ENCODE measurements around the gene AXIN1.
"Not testable (repeated sequence)": the region's sequence is repeated elsewhere in the genome, so short reads cannot be mapped to it uniquely, and the experiment has no call there.

The AXIN1 gene

DNA sequence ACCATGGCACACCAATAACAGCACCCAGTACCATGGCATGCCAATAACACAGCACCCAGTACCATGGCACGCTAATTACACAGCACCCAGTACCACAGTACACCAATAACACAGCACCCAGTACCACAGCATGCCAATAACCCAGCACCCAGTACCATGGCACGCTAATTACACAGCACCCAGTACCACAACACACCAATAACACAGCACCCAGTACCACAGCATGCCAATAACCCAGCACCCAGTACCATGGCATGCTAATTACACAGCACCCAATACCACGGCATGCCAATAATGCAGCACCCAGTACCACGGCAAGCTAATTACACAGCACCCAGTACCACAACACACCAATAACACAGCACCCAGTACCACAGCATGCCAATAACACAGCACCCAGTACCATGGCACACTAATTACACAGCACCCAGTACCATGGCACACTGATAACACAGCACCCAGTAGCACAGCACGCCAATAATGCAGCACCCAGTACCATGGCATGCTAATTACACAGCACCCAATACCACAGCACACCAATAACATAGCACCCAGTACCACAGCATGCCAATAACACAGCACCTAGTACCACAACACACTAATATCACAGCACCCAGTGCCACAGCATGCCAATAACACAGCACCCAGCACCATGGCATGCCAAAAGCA is 18.2 kb downstream of the AXIN1 start:
- in situ Hi-C loops (cut with MboI; ENCODE audit: low sequenced_read_pairs) = not testable (repeated sequence)

DNA sequence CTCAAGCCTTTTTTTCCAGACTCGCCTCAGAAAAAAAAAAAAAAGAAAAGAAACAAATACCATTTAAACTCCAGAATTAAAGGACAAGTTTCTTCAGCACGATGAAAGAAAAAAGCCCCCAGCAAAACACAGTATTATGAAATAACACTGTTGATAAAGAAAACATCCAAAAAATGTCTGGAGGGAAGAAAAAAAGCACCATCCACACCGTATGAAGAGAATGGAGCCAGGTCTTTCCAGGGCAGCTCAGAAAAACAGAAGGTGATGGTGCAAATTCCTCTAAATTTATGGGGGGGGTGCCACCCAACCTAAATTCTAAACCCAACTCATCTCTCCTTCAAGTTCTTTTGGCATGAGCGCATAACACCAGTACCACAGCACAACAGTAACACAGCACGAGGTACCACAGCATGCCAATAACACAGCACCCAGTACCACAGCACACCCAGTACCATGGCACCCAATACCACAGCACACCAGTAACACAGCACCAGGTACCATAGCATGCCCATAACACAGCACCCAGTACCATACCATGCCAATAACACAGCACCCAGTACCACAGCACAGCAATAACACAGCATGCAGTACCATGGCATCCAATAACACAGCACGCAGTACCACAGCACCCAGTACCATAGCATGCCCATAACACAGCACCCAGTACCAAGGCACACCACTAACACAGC is 19.0 kb downstream of the AXIN1 start:
- in situ Hi-C loops (cut with MboI; ENCODE audit: low sequenced_read_pairs) = no loop called here

DNA sequence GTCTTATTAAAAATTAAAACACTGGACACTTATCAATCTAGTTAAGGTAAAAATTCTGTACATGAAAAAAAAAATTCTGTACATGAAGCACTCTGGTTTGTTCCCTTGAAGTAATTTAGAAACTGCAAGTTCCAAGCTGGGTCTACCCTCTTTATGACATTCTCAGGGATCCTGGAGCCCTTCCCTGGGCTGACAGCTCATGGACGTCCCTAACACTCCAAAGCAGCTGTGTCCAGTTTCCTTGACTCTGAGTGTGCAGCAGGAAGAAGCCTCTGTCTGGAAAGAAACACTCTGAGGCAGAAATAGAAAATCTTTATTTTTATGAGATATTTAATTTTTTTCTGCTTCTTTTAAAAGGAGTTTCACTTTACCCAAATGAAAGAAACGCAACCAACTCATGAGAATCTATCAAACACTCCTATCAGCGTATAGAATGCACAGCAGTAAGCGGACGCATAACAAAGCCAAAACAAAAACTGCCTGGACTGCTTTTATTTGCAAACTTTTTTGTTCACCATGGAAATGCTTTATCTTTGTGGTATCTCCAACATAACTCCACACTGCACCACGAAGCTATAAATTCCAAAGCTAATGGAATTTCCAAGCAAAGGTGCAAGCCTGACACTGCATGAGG is 21.2 kb downstream of the AXIN1 start:
- in situ Hi-C loops (cut with MboI; ENCODE audit: low sequenced_read_pairs) = not testable (repeated sequence)

DNA sequence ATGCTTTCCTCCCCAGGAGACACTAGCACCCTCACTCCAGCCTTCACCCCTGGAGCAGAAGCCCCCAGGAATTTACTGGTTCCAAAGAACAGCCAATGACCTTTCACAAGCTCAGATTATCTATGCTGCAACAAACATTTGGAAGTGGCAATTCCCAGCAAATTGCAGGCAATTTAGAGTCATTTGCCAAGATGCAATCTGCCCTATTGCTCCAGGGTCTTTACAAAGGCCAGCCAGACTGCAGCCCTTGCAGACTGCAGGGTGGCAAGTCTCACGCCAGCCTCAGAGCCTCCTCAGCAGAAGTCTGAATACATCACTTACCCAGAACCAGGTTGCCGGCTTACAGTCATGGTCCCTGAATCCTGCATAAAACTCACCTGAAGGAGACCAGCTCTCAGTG is 21.8 kb downstream of the AXIN1 start:
- in situ Hi-C loops (cut with MboI; ENCODE audit: low sequenced_read_pairs) = no loop called here

DNA sequence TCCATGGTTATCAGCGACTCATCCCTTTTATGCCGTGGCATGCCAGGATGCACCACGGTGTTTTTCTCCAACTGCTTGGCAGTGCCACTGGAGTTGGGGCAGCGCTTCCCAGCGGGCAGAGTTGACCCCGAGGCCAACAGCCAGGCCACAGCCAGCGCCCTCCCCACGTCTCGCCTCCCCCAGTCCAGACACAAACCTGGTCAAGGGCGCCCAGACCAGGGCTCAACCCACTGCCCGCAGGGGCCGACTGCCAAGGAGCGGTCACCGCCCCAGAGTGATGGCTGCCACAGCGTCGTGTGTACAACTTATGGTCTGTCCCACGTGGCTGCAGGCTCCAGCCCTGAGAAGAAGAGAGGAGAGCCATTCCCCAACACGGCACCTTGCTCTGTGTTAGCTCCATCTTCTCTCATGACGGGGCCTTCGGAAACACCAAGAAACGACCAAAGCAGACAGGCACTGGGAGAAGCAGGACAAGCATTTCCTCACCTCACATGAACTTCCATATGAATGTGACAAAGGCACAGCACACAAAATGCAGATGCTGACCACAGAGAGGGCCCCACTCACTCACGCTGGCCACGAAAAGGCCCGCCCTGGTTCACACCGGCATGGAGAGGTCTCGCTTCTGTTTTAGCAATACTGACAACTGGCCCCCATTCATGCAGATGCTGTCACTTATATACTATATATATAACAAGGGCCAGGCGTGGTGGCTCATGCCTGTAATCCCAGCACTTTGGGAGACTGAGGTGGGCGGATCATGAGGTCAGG is 27.0 kb downstream of the AXIN1 start:
- in situ Hi-C loops (cut with MboI; ENCODE audit: low sequenced_read_pairs) = no loop called here

DNA sequence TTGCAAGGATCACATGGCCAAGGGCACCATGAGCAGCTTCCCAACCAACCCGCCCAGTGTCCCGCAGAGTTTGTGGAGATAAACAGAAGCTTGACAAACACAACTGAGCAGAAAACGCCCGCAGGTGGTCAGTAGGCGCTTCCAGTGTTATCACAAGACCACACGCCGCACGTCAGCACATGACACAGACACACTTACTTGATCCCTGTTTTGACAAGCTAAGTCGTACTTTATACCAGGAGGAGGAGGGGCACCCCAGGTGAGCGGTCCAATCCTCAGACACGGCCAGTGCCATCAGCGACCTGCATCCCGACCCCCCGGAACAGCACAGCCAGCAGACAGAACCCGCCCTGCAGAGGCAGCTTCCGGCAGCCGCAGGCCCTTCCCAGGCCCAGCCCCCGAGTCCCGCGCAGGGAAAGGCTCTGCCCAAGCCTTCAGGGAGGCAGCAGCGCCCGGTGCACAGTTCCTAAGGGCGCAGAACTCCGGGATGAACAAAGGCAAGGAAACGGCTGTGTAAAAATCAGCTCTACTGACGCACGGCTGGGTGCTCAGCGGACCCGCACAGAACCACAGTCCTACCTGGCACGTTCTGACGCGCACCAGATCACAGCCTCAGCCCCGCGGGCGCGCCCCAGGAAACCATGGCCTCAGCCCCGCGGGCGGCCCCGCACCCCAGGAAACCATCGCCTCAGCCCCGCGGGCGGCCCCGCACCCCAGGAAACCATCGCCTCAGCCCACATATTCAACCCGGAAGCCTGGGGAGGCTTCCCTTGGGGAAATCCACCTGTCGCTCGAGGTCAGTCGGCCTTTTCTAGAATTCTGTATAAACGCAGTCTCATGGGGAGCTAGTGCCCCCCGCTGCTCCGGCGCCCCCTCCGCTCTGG is 27.8 kb downstream of the AXIN1 start:
- in situ Hi-C loops (cut with MboI; ENCODE audit: low sequenced_read_pairs) = no loop called here

DNA sequence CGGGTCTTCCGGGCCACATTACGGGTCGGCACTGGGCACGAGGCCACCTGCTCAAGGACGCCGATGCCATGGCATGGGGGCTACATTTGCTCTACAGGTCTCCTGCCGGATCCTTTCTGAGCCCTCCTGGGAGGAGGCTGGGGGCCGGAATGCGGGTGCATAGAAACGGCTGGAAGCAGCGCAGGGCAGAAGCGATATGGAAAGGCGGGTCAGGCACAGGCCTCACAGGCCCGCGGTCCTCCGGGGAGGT is 28.4 kb downstream of the AXIN1 start:
- in situ Hi-C loops (cut with MboI; ENCODE audit: low sequenced_read_pairs) = no loop called here

DNA sequence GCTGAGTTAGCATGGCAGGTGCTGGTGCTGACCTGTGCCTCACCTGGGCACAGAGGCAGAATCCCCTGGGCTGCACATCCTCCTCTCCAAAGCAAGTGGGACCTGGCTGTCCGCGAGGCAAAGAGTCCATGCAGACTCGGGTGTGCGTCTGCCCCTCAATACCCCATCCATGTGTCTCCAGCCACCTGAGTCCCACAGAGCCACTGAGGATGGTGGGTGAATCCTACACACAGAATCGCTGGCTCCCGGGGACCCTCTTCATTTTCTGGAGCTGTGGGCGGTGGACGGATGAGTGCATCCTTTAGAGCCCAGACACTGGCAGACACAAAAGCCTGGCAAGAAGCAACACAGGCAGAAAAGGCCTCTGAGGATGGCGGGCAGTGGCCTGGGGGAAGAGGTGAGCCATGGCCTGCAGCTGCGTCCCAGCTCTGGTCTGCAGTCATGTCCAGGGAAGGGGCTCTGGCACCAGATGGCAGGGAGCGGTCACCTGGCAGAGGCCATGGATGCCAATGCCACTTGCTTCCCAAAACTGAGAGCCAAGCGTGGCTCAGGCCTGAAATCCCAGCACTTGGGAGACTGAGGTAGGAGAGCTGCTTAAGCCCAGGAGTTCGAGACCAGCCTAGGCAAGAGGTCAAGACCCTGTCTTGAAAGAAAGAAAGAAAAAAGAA is 29.9 kb downstream of the AXIN1 start:
- in situ Hi-C loops (cut with MboI; ENCODE audit: low sequenced_read_pairs) = no loop called here

DNA sequence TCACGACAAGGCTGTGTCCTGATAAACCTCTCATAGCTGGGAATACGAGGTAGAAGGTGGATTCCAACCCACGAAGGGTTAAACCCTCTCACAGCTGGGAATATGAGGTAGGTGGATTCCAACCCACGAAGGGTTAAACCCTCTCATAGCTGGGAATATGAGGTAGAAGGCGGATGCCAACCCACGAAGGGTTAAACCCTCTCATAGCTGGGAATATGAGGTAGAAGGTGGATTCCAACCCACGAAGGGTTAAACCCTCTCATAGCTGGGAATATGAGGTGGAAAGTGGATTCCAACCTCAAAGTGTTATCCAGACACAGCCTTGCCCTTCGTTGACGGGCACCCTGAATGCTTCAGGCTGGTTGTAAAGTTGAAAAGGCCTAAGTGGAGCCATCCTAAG is 31.0 kb downstream of the AXIN1 start:
- in situ Hi-C loops (cut with MboI; ENCODE audit: low sequenced_read_pairs) = no loop called here

DNA sequence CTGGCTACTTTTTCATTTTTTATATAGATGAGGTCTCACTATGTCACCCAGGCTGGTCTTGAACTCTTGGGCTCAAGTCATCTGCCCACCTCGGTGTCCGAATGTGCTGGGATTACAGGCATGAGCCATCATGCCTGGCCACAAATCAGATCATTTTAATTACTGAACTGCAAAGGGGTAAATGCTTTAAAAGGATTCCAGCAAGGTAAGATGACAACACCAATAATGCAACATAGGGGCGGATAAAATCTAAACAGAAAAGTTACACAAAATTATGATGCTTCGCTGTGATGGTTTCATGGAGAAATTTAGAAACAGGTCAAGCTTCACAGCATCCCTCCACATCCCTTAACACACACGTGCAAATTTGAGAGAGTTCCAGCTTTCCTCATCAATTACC is 32.3 kb downstream of the AXIN1 start:
- in situ Hi-C loops (cut with MboI; ENCODE audit: low sequenced_read_pairs) = no loop called here

DNA sequence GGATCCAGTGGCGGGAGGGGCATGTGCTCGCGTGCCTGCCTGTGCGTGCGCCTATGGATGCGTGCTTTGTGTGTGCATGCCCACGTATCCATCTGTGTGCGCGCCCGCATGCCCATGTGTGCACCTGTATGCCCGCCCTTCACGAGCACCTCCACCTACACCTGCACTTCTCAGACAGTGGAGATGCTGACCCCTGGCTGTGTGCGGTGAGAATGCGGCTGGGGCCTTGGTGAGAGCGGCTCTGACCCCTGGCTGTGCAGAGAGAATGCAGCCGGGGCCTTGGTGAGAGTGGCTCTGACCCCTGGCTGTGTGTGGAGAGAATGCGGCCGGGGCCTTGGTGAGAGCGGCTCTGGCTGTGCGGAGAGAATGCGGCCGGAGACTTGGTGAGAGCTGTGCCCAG is 33.9 kb downstream of the AXIN1 start:
- in situ Hi-C loops (cut with MboI; ENCODE audit: low sequenced_read_pairs) = no loop called here

DNA sequence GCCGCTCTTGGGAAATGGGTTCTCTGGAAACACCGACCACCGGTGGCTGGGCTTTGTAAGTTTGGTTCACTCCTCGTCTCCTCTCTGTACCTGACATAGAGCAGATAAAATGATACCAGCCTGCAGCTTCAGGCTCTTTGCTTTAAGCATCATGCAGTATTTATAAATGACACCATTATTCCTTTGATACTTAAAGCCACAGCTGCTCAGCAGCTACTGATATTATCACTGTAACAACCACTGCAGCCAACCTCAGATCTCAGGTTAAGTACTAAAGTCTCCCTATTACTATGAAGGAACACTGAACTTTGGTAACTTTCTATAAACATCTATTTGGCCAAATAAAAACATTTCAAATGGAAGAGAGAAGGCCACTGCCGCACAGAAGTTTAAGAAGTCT is 34.9 kb downstream of the AXIN1 start:
- in situ Hi-C loops (cut with MboI; ENCODE audit: low sequenced_read_pairs) = no loop called here

DNA sequence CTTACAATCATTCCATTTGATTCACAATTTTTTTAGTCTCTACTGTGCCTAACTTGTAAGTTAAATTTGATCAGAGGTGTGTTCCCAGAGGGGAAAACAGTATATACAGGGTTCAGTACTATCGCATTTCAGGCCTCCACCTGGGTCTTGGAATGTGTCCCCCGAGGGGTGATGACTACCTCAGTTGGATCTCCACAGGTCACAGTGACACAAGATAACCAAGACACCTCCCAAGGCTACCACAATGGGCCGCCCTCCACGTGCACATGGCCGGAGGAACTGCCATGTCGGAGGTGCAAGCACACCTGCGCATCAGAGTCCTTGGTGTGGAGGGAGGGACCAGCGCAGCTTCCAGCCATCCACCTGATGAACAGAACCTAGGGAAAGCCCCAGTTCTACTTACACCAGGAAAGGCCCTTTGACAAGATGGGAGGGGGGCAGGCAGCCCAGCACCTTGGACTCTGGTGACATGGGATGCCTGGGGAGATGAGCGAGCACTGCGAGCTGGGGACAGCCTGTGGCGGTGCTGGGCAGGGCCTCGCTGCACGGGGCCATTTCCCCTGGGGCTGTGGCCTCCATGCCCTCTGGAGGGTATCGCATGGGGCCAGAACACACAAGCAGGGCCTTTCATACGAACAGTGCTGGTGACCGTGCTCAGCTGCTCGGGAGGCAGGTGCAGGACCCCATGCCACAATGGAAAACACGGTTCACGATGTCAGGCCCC is 35.6 kb downstream of the AXIN1 start:
- in situ Hi-C loops (cut with MboI; ENCODE audit: low sequenced_read_pairs) = no loop called here

DNA sequence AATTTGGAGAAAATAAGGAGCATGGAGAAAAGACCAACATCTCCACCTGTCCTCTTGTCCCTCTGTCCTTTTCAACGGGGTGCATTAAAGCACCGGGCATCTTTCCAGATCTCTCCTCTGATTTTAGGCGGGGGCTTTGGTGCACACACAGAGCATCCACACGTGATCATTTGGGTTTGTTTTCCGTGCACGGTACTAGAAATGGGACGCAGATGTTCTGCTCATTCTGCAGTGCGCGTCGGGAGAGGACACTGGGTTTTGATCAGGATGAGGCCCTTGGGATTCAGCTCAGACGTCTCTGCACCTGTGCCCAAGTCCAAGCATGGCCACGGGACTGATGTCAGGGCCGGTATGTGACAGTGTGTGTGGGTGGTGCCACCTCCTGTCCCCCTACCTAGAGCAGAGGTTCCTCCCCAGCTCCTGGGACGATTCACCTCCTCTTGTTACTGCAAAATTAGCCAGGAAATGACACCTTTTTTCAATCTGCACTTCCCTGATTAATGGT is 37.7 kb downstream of the AXIN1 start:
- in situ Hi-C loops (cut with MboI; ENCODE audit: low sequenced_read_pairs) = no loop called here

DNA sequence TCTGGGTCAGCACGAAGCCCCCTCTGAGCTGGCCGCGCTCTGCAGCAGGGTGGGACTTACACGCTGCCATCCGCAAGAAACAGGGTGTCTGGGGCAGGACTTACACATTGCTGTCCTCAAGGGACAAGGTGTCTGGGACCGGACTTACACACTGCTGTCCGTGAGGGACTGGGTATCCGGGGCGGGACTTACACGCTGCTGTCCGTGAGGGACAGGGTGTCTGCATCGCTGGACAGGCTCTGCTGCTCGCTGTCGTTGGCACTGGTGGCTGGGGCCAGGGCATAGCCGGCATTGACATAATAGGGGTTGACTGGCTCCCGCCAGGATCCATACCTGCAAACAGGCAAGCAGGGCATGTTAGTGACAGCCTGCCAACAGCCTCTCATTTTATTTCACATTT is 38.2 kb downstream of the AXIN1 start:
- in situ Hi-C loops (cut with MboI; ENCODE audit: low sequenced_read_pairs) = no loop called here

DNA sequence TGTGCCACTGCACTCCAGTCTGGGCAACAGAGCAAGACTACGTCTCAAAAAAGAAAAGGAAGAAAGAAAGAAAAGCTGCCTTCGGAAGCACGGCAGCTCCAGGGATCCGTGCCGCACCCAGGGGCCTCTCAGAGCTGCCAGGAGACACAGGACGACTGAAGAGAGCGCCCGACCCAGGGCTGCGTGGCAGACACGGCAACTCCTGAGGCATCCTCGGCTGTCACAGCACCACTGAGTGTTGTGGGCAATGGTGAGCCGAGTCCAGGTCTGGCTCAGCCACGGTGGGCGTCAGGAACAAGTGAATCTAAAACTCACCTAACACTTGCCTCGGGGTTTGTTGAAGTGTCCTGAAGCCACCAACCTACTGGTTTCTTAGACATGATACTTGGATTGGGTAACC is 40.8 kb downstream of the AXIN1 start:
- in situ Hi-C loops (cut with MboI; ENCODE audit: low sequenced_read_pairs) = no loop called here

DNA sequence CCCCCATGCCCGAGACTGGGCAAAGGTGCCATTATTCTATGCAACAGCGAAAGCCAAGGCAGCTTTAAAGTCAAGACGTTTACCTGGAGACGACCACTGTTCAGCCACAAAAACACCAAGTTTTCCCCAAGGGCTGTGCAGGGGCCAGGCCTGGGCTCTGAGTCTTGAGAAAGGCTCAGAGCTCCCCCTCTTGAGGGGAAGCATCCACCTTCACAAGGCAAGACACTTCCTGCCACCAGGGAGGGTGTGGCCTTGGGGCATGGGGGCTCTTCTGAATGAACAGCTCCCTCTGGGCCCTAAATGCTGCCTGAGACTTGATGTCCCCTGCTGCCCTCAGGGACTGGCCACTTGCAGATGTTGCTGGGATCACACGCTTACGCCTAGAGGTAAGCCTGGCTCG is 43.0 kb downstream of the AXIN1 start:
- in situ Hi-C loops (cut with MboI; ENCODE audit: low sequenced_read_pairs) = no loop called here

DNA sequence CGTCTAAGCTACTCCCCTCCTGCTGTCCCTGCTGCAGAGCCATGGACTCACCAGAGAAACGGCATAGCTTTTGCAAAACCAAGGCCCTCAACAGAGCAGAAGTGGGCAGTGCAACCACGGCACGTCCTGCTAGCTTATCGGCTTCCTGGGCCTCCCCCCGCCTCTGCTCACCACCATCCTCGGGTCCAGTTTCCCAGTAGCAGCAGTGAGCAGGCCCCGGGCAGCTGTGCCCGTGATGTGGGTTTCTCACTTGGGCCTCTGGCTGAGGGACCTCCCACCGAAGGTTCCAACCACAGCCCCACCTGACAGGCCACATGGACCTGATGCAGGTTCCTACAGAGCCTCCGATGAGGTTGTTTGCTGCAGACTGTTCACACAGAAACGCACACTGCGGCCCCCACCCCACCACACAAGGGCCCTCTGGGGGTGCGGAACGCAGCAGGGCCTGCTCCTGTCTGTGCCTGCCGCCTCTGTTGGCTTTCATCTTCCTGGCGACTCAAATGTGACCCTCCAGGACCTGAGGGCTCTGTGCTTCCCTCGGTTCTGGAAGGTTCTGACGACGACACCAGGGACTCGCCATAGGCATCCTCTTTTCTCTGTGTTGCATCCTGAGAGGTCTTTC is 44.7 kb downstream of the AXIN1 start:
- in situ Hi-C loops (cut with MboI; ENCODE audit: low sequenced_read_pairs) = no loop called here

DNA sequence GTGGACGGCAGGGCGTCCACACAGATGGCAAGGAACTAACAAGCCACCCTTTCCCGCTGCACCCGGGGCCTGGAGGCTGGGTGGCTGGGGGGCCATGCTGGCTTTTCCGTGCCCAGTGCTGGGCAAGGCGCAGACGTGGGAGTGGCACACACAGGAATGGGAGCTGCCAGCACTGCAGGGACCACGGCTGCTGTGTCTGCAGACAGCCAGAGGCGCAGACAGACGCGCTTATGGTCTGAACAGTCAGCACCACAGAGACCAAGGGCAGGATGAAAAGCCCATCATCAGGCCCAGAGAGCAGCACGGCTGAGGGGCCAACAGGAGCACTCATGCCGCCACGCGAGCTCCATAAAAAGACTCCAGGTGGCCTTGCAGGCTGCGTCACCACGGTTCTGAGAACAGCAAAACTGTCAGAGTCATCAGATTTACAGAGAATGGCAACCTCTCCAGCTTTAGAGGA is 45.6 kb downstream of the AXIN1 start:
- in situ Hi-C loops (cut with MboI; ENCODE audit: low sequenced_read_pairs) = no loop called here
